GM15510 (cell line): ENCODE data around the gene COL12A1.

ENCODE experiments used
- POLR2A ChIP-seq: IDR thresholded peaks from 3 replicates; pipeline ENCODE4 v1.6.1; 2011; ENCODE audit warnings: borderline replicate concordance; ENCODE audit not compliant: insufficient read length; ENCODE audit errors: extremely low read depth

COL12A1 gene

GRCh38 chr6:75091467-75092190 lies 114.2 kb downstream of the COL12A1 start:
- no peak for TF ChIP-seq POLR2A

DNA sequence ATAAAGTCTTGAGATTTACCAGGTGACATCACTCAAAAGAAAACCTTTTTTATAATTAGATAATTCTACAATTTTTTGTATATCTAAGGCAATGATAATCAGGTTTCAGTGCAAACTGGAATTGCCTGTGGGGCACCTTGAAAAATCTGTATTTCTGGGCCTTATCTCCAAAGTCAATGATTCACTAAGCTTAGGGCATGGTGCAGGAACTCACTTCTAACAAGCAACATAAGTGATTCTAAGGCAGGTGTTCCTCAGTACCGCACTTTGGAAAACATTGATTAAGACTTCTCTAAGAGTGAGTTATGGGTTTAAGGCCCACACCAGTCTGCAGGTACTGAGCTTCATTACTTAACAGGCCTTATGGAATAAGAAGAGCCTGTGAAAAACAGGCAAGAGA lies 115.3 kb downstream of the COL12A1 start:
- TF ChIP-seq POLR2A, result no peak

- TF ChIP-seq POLR2A, result no peak
These were observed 115.9 kb downstream of the COL12A1 start for GRCh38 chr6:75089921-75090320.

DNA sequence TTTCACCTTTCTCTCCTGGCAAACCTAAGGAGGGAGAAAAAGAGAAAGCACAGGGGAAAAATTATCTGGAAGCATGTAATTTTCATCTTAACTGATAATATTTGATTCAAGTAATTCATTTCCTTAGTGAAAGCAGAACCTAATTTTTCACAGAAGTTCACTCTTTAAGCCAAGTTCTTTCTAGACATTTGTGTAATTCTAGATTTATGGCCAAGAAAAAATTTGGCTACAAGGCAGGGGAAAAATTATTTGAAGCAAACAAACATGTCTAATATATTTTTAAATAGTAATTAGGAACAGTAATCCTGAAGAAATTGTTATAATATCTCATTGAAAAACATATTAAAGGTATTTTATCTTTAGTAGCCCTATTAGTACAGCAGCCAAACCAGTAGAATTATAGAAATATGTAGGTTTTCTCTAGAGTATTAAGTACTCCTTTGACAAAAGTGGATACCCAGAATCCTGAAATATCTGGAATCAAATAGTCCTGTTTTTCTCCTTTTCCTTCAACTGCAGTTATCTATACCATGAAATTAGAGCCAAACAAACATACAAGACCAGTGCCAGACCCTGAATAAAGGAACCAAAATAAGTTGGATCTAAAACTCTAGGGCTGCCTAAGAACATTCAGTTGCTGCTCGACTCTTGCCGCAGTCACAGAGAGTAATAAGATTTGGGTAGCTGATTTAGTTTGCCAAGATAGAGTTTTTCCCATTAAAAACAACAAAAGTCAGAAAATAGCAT lies 116.5 kb downstream of the COL12A1 start:
- no peak for TF ChIP-seq POLR2A

DNA sequence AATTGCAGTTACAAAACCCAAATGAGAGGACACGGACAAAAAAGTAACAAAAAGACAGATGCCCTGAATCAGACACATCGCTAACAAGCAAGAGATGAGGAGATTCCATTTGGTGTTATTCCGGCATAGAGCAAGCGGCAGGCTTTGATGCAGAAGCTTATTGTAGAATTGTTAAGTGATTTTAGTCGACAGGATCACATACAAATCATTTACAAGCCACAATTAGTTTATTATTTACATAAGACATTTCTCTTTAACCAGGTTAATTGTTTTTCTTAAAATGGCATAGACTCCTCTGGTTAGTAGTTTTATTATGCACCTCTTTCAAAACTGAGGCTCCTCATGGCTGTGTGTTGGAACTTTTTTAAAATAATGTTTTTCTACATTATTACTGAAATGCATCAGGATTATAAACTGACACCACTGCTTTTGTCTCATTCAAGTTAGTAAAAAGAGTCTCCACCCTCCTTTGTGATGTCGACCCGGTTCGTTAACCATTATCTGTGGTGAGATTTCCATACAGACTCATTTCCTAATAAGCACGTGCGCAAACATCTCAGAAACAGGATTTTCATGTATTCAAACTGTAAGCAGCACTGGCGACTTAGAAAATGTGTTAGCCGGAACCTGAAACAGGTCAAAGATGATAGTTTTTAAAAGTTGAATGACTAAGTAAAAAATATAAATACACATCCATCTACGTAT lies 119.8 kb downstream of the COL12A1 start:
- no peak for TF ChIP-seq POLR2A

- no peak for TF ChIP-seq POLR2A
These were observed 120.9 kb downstream of the COL12A1 start for GRCh38 chr6:75084872-75085381.

- TF ChIP-seq POLR2A, result no peak
These were observed 121.8 kb downstream of the COL12A1 start for GRCh38 chr6:75084018-75084417.

GRCh38 chr6:75081921-75082320 lies 123.9 kb downstream of the COL12A1 start:
- no peak for TF ChIP-seq POLR2A

DNA sequence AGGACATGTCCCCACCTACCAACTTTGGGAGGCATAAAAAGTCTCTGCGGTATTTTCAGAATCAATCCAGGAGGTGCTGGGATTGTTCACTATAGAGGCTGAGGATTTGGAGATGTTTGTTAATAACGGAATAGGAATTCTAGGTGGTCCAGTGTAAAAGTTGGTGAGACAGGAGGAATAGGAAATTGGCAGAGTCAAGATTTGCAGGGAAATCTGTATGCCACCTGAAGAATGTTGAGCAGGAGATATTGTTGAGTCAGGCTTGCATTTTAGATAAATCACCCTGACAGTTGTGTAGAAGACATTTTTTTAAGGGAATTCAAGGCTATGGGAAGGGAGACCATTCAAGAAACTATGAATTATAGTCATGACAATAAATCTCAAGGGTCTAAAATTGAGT lies 124.8 kb downstream of the COL12A1 start:
- no peak for TF ChIP-seq POLR2A

DNA sequence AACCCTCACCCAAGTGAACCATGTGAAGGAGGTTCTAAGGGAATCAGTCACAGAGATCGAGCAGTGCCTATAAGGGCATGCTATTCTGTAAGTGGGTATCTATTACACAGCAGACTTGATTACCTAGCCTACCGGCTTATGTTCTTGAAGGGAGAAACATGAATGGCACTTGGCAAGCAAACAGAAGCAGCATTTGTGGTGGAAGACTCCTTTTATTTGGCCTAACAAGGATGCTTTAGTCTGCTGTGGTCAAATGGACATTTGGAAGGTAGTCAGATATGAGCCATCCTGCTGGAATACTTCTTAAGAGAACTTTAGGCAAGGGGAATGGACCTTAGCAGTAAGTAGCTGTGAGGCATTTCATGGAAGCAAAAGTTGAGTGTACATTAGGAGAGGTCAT lies 126.3 kb downstream of the COL12A1 start:
- TF ChIP-seq POLR2A, result no peak

DNA sequence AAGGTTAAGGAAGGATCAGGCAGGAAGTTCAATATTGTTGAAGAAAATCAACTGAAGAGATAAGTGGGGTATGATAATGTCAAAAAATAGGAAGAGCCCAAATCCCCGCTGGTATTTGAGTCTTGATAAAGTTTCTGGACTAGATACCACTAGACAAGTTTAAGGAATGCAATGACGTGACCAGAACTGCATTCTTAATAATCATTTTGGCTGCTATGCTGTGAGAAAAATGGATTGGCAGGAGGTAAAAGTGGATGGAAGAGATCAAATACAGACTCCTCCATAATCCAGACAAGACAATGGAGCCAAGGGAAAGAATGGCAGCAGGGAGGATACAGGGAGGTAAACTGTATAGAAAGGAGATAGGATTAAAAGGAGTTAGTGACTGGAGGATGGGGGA lies 128.2 kb downstream of the COL12A1 start:
- no peak for TF ChIP-seq POLR2A

GRCh38 chr6:75076009-75076408 lies 129.8 kb downstream of the COL12A1 start:
- TF ChIP-seq POLR2A, result no peak

- TF ChIP-seq POLR2A, result no peak
These were observed 135.6 kb downstream of the COL12A1 start for GRCh38 chr6:75070244-75070643.

DNA sequence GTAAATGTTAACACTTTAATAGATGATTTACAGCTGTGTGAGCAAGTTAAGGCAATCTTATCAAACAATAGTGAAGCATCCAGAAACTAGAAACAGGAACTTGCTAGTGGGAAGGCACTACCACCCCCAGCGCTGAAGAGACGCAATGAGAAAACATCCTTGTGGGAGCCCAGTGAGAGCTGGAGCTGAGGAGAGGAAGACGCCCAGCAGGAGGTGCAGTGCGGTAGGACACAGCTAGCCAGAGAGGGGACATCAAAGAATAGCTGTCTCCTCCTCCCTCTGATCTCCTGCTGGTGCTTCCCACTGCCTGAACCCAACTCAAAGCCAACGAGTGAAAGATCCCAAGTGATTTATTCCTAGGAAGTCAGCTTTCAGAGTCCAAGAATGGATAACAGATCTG lies 140.3 kb downstream of the COL12A1 start:
- TF ChIP-seq POLR2A, result no peak

- TF ChIP-seq POLR2A, result no peak
These were observed 153.4 kb downstream of the COL12A1 start for GRCh38 chr6:75052491-75052890.
